ENCODE results near the gene TNP1.

DNA sequence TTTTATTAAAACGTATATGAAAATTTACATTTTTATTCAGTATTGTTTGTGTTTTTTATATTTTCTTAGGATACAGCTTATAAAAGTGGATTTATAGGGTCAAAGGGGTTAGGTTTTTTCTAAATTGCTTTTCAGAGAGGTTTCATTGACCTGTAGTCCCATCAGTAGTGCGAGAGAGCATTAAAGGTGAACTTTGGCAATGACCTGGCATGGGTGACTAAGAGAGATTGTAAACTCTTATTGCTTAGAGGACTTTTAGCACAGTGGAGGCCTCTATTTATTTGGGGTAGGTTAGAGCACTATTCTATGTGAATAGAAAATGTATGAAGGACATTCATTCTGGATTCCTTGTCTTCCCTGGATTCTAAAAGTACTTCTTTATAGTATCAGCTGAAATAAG, 16.0 kb upstream of the TNP1 start:
- TF ChIP-seq, protein P1, sequence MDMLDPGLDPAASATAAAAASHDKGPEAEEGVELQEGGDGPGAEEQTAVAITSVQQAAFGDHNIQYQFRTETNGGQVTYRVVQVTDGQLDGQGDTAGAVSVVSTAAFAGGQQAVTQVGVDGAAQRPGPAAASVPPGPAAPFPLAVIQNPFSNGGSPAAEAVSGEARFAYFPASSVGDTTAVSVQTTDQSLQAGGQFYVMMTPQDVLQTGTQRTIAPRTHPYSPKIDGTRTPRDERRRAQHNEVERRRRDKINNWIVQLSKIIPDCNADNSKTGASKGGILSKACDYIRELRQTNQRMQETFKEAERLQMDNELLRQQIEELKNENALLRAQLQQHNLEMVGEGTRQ (IDR thresholded peaks at IDR 0.05; ENCODE audit: borderline replicate concordance, low read depth, low read length) = no peak
- TF ChIP-seq, protein P2, sequence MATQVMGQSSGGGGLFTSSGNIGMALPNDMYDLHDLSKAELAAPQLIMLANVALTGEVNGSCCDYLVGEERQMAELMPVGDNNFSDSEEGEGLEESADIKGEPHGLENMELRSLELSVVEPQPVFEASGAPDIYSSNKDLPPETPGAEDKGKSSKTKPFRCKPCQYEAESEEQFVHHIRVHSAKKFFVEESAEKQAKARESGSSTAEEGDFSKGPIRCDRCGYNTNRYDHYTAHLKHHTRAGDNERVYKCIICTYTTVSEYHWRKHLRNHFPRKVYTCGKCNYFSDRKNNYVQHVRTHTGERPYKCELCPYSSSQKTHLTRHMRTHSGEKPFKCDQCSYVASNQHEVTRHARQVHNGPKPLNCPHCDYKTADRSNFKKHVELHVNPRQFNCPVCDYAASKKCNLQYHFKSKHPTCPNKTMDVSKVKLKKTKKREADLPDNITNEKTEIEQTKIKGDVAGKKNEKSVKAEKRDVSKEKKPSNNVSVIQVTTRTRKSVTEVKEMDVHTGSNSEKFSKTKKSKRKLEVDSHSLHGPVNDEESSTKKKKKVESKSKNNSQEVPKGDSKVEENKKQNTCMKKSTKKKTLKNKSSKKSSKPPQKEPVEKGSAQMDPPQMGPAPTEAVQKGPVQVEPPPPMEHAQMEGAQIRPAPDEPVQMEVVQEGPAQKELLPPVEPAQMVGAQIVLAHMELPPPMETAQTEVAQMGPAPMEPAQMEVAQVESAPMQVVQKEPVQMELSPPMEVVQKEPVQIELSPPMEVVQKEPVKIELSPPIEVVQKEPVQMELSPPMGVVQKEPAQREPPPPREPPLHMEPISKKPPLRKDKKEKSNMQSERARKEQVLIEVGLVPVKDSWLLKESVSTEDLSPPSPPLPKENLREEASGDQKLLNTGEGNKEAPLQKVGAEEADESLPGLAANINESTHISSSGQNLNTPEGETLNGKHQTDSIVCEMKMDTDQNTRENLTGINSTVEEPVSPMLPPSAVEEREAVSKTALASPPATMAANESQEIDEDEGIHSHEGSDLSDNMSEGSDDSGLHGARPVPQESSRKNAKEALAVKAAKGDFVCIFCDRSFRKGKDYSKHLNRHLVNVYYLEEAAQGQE (IDR thresholded peaks at IDR 0.05; ENCODE audit: low read depth, low read length) = no peak
- no peak for TF ChIP-seq RXRA (IDR thresholded peaks at IDR 0.05; ENCODE audit: borderline replicate concordance, low read depth)
- TF ChIP-seq GABPA (IDR thresholded peaks at IDR 0.05; ENCODE audit: low read depth) = no peak
- TF ChIP-seq, protein P3, sequence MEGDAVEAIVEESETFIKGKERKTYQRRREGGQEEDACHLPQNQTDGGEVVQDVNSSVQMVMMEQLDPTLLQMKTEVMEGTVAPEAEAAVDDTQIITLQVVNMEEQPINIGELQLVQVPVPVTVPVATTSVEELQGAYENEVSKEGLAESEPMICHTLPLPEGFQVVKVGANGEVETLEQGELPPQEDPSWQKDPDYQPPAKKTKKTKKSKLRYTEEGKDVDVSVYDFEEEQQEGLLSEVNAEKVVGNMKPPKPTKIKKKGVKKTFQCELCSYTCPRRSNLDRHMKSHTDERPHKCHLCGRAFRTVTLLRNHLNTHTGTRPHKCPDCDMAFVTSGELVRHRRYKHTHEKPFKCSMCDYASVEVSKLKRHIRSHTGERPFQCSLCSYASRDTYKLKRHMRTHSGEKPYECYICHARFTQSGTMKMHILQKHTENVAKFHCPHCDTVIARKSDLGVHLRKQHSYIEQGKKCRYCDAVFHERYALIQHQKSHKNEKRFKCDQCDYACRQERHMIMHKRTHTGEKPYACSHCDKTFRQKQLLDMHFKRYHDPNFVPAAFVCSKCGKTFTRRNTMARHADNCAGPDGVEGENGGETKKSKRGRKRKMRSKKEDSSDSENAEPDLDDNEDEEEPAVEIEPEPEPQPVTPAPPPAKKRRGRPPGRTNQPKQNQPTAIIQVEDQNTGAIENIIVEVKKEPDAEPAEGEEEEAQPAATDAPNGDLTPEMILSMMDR (IDR thresholded peaks at IDR 0.05) = no peak
- no peak for TF ChIP-seq NFIC (IDR thresholded peaks at IDR 0.05; ENCODE audit: borderline replicate concordance)
- TF ChIP-seq, protein P4, sequence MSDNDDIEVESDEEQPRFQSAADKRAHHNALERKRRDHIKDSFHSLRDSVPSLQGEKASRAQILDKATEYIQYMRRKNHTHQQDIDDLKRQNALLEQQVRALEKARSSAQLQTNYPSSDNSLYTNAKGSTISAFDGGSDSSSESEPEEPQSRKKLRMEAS (IDR thresholded peaks at IDR 0.05; ENCODE audit: low read depth) = no peak
- TF ChIP-seq RFX5 (IDR thresholded peaks at IDR 0.05; ENCODE audit: low read length) = no peak
- TF ChIP-seq RAD21 (IDR thresholded peaks at IDR 0.05; ENCODE audit: low read length) = no peak
- TF ChIP-seq EP300 (IDR thresholded peaks at IDR 0.05; ENCODE audit: borderline replicate concordance in 1 of 2, low read depth in 1 of 2, low read length in 1 of 2) = no peak
- no peak for TF ChIP-seq YY1 (IDR thresholded peaks at IDR 0.05; ENCODE audit: low read depth)

All from SK-N-SH (cell line).